GM12878 (cell line): Measurements from ENCODE around the gene TPP2.

Experiments used
- ATF3 ChIP-seq: IDR thresholded peaks from 2 replicates; pipeline ENCODE4 v1.6.1; 2011; ENCODE audit warnings: low read depth, mild to moderate bottlenecking, low read length, moderate library complexity, borderline replicate concordance; ENCODE audit errors: extremely low read depth
- E2F4 ChIP-seq: IDR thresholded peaks from 2 replicates; pipeline ENCODE4 v1.6.1; 2012; ENCODE audit warnings: low read depth, low read length, improper control_type of control experiment
- GABPA ChIP-seq: IDR thresholded peaks from 2 replicates; pipeline ENCODE4 v1.6.1; 2014; ENCODE audit warnings: antibody characterized with exemption, low read depth, mild to moderate bottlenecking, inconsistent platforms
- IRF4 ChIP-seq: IDR thresholded peaks from 2 replicates; pipeline ENCODE4 v1.6.1; 2011; ENCODE audit warnings: low read depth, low read length
- JUND ChIP-seq: IDR thresholded peaks from 2 replicates; pipeline ENCODE4 v1.6.1; 2012; ENCODE audit warnings: low read depth, mild to moderate bottlenecking, low read length, improper control_type of control experiment, moderate library complexity
- NFYB ChIP-seq: IDR thresholded peaks from 2 replicates; pipeline ENCODE4 v1.6.1; 2011; ENCODE audit warnings: low read depth, mild to moderate bottlenecking, low read length, improper control_type of control experiment, moderate library complexity; ENCODE audit not compliant: insufficient read depth
- POLR2A ChIP-seq: IDR thresholded peaks from 2 replicates; pipeline ENCODE4 v1.6.1; 2011; ENCODE audit warnings: low read depth, mild to moderate bottlenecking, low read length
- PRDM15 ChIP-seq: fragments of 450-650 bp; formaldehyde crosslinking; IDR thresholded peaks from 2 replicates; pipeline ENCODE4 v1.4.0; 2020; ENCODE audit warnings: mild to moderate bottlenecking, moderate library complexity
- RAD51 ChIP-seq: fragments of 450-650 bp; IDR thresholded peaks from 2 replicates; pipeline ENCODE4 v1.6.1; 2016; ENCODE audit warnings: moderate library complexity, mild to moderate bottlenecking, inconsistent platforms
- TAF1 ChIP-seq: IDR thresholded peaks from 2 replicates; pipeline ENCODE4 v1.6.1; 2011; ENCODE audit warnings: mild to moderate bottlenecking, low read depth, low read length, borderline replicate concordance
- ZNF622 ChIP-seq: fragments of 450-650 bp; IDR thresholded peaks from 2 replicates; pipeline ENCODE4 v1.6.1; 2017; ENCODE audit warnings: mild to moderate bottlenecking, inconsistent platforms
- ZZZ3 ChIP-seq: IDR thresholded peaks from 2 replicates; pipeline ENCODE4 v1.6.1; 2011; ENCODE audit warnings: low read depth; ENCODE audit not compliant: control insufficient read depth, insufficient read length
- TF ChIP-seq, protein P1 (sequence below), 3 experiments: IDR thresholded peaks in 2 of 3; conservative IDR thresholded peaks in 1 of 3; 2 replicates each; pipeline ENCODE4 v1.5.1; 2011; ENCODE audit warnings: low read depth in 3 of 3, low read length in 3 of 3, mild to moderate bottlenecking in 3 of 3, control low read depth in 2 of 3, moderate library complexity in 2 of 3, inconsistent platforms in 1 of 3, mixed read lengths in 1 of 3; ENCODE audit not compliant: control insufficient read depth in 2 of 3, insufficient read depth in 1 of 3; ENCODE audit errors: extremely low read depth in 1 of 3

DNA sequence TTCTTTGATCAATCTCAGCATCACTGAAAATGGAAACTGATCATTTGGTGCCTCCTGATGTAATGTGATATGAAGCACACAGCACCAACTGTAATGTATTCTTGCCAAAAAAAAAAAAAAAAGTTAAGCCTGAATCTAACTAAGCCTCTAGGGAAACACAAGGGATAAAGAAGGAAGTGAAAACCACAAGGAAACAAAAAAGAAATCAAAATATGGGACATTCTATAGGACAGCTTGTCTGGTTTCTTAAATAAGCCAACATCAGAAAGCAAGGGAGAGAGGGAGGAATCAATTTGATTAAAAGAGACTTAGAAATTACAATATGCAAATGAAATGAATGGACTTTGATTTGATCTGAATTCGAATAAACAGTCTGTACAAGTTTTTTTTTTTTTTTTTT lies 118.7 kb downstream of the TPP2 start:
- TF ChIP-seq, protein P1, sequence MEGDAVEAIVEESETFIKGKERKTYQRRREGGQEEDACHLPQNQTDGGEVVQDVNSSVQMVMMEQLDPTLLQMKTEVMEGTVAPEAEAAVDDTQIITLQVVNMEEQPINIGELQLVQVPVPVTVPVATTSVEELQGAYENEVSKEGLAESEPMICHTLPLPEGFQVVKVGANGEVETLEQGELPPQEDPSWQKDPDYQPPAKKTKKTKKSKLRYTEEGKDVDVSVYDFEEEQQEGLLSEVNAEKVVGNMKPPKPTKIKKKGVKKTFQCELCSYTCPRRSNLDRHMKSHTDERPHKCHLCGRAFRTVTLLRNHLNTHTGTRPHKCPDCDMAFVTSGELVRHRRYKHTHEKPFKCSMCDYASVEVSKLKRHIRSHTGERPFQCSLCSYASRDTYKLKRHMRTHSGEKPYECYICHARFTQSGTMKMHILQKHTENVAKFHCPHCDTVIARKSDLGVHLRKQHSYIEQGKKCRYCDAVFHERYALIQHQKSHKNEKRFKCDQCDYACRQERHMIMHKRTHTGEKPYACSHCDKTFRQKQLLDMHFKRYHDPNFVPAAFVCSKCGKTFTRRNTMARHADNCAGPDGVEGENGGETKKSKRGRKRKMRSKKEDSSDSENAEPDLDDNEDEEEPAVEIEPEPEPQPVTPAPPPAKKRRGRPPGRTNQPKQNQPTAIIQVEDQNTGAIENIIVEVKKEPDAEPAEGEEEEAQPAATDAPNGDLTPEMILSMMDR (IDR thresholded peaks at IDR 0.05 in 2 of 3, conservative IDR thresholded peaks at IDR 0.05 in 1 of 3; ENCODE audit: control insufficient read depth in 2 of 3, extremely low read depth in 1 of 3, insufficient read depth in 1 of 3, low read depth in 3 of 3, low read length in 3 of 3): no peak
- TF ChIP-seq PRDM15 (no peak), ZZZ3 (no peak), RAD51 (no peak), POLR2A (no peak), GABPA (no peak), IRF4 (no peak), JUND (no peak), TAF1 (no peak), ZNF622 (no peak), NFYB (no peak), E2F4 (no peak), ATF3 (no peak)
